Body of pancreas (tissue), 4 donors: ENCODE data around the gene RP2. TPM values are rescaled to one million over a fixed set of nuclear protein-coding genes. Genes with fewer than 3 reads are reported as not detected.

Experiments
- ATAC-seq: fragments of 150-250 bp; one replicate; pipeline ENCODE4 v1.9.1; 2016
- DNase-seq, 4 donors: peaks; one replicate each; pipeline ENCODE4 v3.0.0-alpha.2; 2019
- H3K27ac ChIP-seq, 4 donors: fragments of 200-600 bp; sonication (generic); 1 replicate in 3 of 4; 2 replicates in 1 of 4; pipeline versions ENCODE4 v1.5.1 to v1.6.1; 2016 to 2019; ENCODE audit warnings: mild to moderate bottlenecking in 1 of 4, mixed read lengths in 1 of 4, moderate library complexity in 1 of 4
- H3K27me3 ChIP-seq, 2 donors: fragments of 200-600 bp; sonication (generic); one replicate each; pipeline ENCODE4 v1.6.0; 2016; ENCODE audit warnings: mild to moderate bottlenecking in 1 of 2
- H3K36me3 ChIP-seq, 2 donors: fragments of 200-600 bp; sonication (generic); replicated peaks in 1 of 2; 2 replicates each; pipeline ENCODE4 v1.5.1; 2016; ENCODE audit warnings: low read depth in 2 of 2; ENCODE audit not compliant: insufficient read depth in 1 of 2
- H3K4me1 ChIP-seq: fragments of 200-600 bp; sonication (generic); one replicate; pipeline ENCODE4 v1.6.0; 2016
- H3K4me3 ChIP-seq, 2 donors: fragments of 200-600 bp; sonication (generic); 1 replicate in 1 of 2; 2 replicates in 1 of 2; pipeline ENCODE4 v1.5.1; 2016 to 2019
- H3K9me3 ChIP-seq, 3 donors: fragments of 200-600 bp; sonication (generic); 1 replicate in 2 of 3; 2 replicates in 1 of 3; pipeline ENCODE4 v1.5.1; 2016
- POLR2A ChIP-seq, 3 donors: fragments of 450-650 bp; IDR thresholded peaks; one replicate each; pipeline ENCODE4 v1.6.1; 2016; ENCODE audit warnings: antibody characterized with exemption in 3 of 3, mild to moderate bottlenecking in 2 of 3
- WGBS, 2 donors: methylation state at CpG; one replicate each; pipeline ENCODE4 v1.1.5; 2017; 5-methylcytosine and 5-hydroxymethylcytosine counted together
- intact Hi-C: fragments of 100-400 bp; cut with DNase I; formaldehyde crosslinking; loops from one replicate; pipeline ENCODE4 v1.15.1; 2023
- total RNA-seq, 2 donors: library from RNA; depleted of rRNA; stranded (reverse); fragments of >200 nt; gene quantifications; one replicate each; pipeline ENCODE4 v1.1.0, GENCODE V29; 2016
- TF ChIP-seq, protein P1 (sequence below), 7 experiments: fragments of 450-650 bp in 4 of 7; fragments of 200-600 bp in 3 of 7; sonication (generic) in 3 of 7; IDR thresholded peaks; one replicate each; pipeline ENCODE4 v1.5.1; 2016 to 2019; ENCODE audit warnings: antibody characterized with exemption in 7 of 7

RP2 gene
- total RNA-seq, 2 donors from 2014 or later, result 0.99 to 5.7 TPM

DNA sequence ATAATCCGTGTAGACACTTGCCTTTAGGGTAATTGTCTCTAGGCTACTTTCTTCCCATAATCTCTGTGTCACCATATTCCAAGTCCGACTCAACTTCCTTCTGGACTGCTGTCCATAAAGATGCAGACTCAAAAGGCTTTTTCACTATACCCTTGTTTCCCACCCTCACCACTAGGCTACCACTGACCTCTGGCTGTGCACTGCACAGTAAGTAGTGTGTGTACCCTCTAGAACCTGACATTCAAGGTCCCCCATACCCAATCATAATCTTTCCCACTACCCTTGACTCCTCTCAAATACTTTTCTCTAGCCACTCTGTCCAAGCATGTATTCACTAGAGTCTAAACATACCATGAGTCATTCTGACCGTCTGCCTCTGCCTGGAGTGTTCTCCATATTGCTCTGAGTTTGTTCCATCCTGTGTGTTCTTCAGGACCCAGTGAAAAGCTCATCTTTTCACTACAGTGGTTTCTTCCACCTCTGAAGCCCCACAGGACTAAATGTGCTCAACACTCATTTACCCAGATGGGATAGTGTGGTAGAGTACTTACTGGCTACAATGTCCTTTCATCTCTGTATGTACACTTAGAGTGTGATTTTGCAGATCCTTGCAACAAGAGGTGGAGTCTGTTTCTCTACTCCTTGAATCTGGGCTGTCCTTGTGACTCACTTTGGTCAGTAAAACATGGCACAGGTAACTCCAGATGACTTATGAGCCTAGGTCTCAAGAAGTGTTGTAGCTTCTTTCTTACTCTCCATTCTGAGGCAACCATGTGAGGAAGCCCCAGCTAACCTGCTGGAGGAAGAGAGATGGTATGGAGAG is 92.8 kb downstream of the RP2 start:
- no peaks in the 10 kb centered on the region for H3K36me3 ChIP-seq
- no peak overlapping the region for H3K27ac ChIP-seq
- 84 to 94% methylated on average over 3 of the region's 3 CpGs for WGBS, 2 donors
- no peak overlapping the region for H3K4me3 ChIP-seq
- no peak for ATAC-seq
- DNase-seq, result no peak
- H3K27me3 ChIP-seq, result no peaks in the 10 kb centered on the region
- H3K9me3 ChIP-seq, result no peaks in the 10 kb centered on the region
- TF ChIP-seq, protein P1, sequence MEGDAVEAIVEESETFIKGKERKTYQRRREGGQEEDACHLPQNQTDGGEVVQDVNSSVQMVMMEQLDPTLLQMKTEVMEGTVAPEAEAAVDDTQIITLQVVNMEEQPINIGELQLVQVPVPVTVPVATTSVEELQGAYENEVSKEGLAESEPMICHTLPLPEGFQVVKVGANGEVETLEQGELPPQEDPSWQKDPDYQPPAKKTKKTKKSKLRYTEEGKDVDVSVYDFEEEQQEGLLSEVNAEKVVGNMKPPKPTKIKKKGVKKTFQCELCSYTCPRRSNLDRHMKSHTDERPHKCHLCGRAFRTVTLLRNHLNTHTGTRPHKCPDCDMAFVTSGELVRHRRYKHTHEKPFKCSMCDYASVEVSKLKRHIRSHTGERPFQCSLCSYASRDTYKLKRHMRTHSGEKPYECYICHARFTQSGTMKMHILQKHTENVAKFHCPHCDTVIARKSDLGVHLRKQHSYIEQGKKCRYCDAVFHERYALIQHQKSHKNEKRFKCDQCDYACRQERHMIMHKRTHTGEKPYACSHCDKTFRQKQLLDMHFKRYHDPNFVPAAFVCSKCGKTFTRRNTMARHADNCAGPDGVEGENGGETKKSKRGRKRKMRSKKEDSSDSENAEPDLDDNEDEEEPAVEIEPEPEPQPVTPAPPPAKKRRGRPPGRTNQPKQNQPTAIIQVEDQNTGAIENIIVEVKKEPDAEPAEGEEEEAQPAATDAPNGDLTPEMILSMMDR (IDR thresholded peaks at IDR 0.05), result no peak
- no peak for TF ChIP-seq POLR2A (IDR thresholded peaks at IDR 0.05)
- intact Hi-C loops, result no loop called here
- no peaks in the 10 kb centered on the region for H3K4me1 ChIP-seq

Other genes starting within 250 kb of the RP2 start
- gene SLC9A7, start 77.9 kb upstream of the RP2 start, total RNA-seq, result 1 to 10 TPM; 6.2 to 7.6 TPM
- 1 to 10 TPM; 2.3 to 9.3 TPM for gene JADE3, start 75.4 kb downstream of the RP2 start, total RNA-seq
- 10 to 100 TPM; 20.8 to 21.5 TPM for gene RGN, start 241.4 kb downstream of the RP2 start, total RNA-seq